Activated T-helper 9 cell treated with anti-CD3 and anti-CD28 coated beads, Interleukin-2, amount 50 U/mL, for 16 hours (primary cell): ENCODE measurements around the gene LRRC4C.

Source experiments
- DNase-seq: peaks from one replicate; pipeline ENCODE4 v3.0.0-alpha.2; 2020; ENCODE audit warnings: low read depth

LRRC4C gene

GRCh38 chr11:40467771-40468170, 991.7 kb downstream of the LRRC4C start:
- DNase-seq, result no peak

DNA sequence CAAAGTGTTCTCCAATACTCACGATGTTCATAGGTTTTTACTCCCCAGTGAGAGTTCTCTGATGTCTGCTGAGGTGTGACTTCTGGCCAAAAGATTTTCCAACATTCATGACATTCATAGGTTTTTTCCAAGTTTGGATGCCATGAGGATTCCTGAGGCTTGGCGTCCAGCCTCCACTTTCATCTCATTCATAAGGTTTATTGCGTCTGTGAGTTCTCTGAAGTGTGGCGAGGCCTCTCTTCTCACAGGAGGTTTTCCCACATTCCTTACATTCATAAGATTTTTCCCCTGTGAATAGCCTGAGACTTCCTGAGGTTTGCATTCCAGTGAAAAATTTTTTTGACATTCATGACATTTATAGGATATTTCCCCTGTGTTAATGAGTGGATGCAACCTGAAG, 1014.1 kb downstream of the LRRC4C start:
- no peak for DNase-seq

GRCh38 chr11:40444151-40444550, 1015.3 kb downstream of the LRRC4C start:
- DNase-seq, result no peak

GRCh38 chr11:40435344-40435743, 1024.1 kb downstream of the LRRC4C start:
- DNase-seq, result no peak

- no peak for DNase-seq
Observed at GRCh38 chr11:40434926-40435325, 1024.5 kb downstream of the LRRC4C start.

DNA sequence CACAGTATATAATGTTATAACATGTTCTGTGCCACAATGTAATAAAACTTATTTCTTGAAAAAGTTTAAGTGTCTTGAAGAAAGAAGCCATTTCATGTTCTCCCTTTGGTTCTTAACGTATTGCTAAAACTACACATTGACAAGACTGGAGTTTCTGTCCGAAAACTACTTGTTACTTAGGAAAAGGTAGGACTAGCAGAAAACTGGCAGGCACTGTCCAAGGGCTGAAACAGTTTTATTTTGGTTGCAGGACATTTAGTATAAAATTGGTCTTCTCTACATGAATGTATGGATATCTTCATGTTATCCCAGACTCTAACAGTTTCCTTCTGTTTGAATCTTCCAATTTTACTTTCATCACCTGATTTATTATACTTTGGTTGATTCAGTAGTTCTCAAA, 1027.1 kb downstream of the LRRC4C start:
- no peak for DNase-seq

DNA sequence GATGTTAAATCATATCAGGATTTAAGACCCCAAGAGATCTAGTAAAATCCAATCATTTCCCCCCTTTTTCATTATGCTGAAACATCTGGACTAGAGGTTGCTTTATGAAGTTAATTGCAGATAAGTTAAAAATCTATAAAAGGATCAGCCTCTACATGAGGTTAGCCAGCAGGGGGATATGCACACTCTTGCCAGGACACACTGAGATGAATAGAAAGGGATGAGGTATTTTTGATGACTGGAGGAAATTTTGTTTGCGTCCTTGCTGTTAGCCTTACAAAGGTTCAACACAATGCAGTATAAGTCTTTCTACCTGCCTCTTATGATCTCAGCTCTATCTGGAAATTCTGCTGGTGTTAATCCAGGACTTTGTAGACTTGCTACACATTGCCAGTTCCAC, 1034.3 kb downstream of the LRRC4C start:
- DNase-seq, result no peak

- DNase-seq, result no peak
Observed at GRCh38 chr11:40421208-40421981, 1038.1 kb downstream of the LRRC4C start.

GRCh38 chr11:40417627-40418026, 1041.8 kb downstream of the LRRC4C start:
- no peak for DNase-seq

- no peak for DNase-seq
Observed at GRCh38 chr11:40407355-40407754, 1052.1 kb downstream of the LRRC4C start.

- no peak for DNase-seq
Observed at GRCh38 chr11:40405614-40406013, 1053.8 kb downstream of the LRRC4C start.

- no peak for DNase-seq
Observed at GRCh38 chr11:40403321-40403720, 1056.1 kb downstream of the LRRC4C start.

DNA sequence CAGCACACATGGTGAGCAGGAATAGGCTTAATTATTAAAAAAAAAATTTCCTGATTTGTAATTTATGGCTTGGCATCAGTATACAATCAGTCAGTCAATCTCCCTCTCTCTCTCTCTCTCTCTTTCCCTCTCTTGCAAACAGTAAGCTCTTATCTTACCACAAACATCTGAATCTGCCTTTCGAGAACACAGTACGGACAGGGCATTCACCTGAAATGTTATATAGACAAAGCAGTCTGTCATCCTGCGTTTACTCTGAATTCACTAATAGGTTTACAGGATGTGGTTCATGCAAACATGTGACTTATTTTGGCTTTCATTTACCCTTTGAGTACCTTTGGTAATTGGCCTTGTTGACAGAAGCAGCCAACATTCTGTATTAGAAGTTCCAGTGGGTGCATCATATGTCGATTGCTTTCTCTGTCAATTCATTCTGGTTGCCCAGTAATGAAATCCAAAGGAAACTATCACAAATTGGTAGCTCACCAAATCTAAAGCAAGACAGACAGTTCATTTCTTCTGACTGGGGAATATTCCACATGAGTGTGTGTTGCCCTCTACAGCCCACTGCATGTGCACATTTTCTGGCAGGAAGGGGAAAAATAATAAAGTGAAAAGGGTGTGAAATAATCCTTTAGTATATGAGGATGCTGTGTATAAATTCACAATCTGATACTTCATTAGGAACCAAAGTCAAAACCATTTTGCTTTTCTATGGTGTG, 1058.2 kb downstream of the LRRC4C start:
- DNase-seq, result no peak

- DNase-seq, result no peak
Observed at GRCh38 chr11:40397141-40397540, 1062.3 kb downstream of the LRRC4C start.

DNA sequence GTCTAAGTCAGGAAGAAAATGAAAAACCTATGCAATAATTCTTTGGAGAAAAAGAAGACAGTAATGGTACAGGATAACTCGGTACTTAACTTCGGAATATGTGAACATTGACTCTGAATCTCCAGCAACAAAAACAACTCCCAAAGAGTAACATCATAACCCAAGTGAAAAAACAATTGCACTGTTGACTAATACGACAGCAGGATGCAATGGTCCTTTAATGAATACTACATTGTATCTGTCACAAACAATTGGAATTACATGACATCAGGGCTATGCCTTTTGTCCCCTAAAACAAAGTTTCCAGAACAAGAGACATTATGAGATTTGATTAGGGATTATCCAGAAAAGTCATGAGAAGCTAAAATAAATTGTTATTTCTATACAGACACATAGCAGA, 1065.9 kb downstream of the LRRC4C start:
- DNase-seq, result no peak

- DNase-seq, result no peak
Observed at GRCh38 chr11:40391679-40392078, 1067.8 kb downstream of the LRRC4C start.

GRCh38 chr11:40388097-40388818, 1071.2 kb downstream of the LRRC4C start:
- no peak for DNase-seq

GRCh38 chr11:40387240-40387980, 1072.0 kb downstream of the LRRC4C start:
- DNase-seq, result no peak

DNA sequence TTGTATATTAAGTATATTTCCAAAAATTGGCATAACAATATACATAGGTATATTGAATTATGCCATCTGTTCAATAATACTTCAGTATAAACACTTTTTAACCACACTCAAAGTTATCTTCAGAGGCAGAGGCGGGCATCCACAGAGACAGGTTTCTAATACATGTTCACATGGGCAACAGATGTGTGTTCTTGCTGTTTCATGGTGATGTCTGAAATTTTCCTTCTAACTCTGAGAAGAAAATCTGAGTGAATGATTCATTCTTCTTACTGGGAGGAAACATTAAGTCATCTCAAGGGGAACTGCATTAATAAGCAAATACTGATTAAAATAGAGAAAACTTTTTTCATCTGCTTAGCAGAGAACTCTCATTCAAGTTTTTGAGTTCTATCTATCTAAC, 1074.5 kb downstream of the LRRC4C start:
- no peak for DNase-seq

- DNase-seq, result no peak
Observed at GRCh38 chr11:40381481-40381880, 1078.0 kb downstream of the LRRC4C start.

- DNase-seq, result no peak
Observed at GRCh38 chr11:40380835-40381234, 1078.6 kb downstream of the LRRC4C start.

DNA sequence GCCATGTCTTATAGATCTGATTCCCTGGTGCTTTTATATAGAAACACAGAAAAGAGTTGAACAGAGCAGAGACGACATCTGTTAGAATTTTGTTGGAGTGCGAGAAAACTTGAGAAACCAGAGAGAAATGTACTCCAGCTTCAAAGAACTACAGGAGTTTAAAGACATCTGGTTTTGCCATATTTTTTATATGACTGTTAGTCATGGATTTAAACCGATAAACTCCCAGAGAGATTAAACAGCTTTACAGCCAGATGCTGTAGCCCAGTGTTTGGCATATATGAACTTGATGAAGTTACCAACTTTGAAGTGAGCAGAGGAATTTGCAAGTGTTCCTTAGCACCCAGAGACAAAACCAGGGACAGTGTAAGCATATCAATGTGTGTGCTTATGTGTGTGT, 1083.1 kb downstream of the LRRC4C start:
- DNase-seq, result no peak
